Endothelial cell of umbilical vein (primary cell): ENCODE results near the gene RAP1GAP.

Experiments
- EZH2 ChIP-seq: IDR thresholded peaks from 2 replicates; pipeline ENCODE4 v1.6.1; 2012; ENCODE audit warnings: borderline replicate concordance, low read depth, mild to moderate bottlenecking, moderate library complexity, low read length, inconsistent platforms; ENCODE audit not compliant: severe bottlenecking
- FOS ChIP-seq: IDR thresholded peaks from 2 replicates; pipeline ENCODE4 v1.6.1; 2011; ENCODE audit warnings: mild to moderate bottlenecking, low read length, moderate library complexity, borderline replicate concordance; ENCODE audit not compliant: insufficient read depth
- GATA2 ChIP-seq: IDR thresholded peaks from 2 replicates; pipeline ENCODE4 v1.7.0; 2011; ENCODE audit warnings: low read depth, mild to moderate bottlenecking, moderate library complexity, mixed read lengths, low read length; ENCODE audit not compliant: insufficient read length, insufficient read depth
- JUN ChIP-seq: IDR thresholded peaks from 2 replicates; pipeline ENCODE4 v1.6.1; 2011; ENCODE audit warnings: borderline replicate concordance, low read depth; ENCODE audit not compliant: insufficient read length, insufficient read depth
- MYC ChIP-seq: IDR thresholded peaks from one replicate; pipeline ENCODE4 v1.6.1; 2011; ENCODE audit warnings: mild to moderate bottlenecking, low read depth, low read length
- POLR2A ChIP-seq: IDR thresholded peaks from 2 replicates; pipeline ENCODE4 v1.6.1; 2012; ENCODE audit warnings: low read depth, mild to moderate bottlenecking, control low read depth, low read length
- POLR2AphosphoS5 ChIP-seq: IDR thresholded peaks from 2 replicates; pipeline ENCODE4 v1.6.1; 2012; ENCODE audit warnings: low read depth, mild to moderate bottlenecking, control low read depth, low read length, moderate library complexity; ENCODE audit not compliant: insufficient read depth
- TF ChIP-seq, protein P1 (sequence below), 2 donors: IDR thresholded peaks; 1 replicate in 1 of 2; 2 replicates in 1 of 2; pipeline ENCODE4 v1.5.1; 2011; ENCODE audit warnings: low read length in 2 of 2, mild to moderate bottlenecking in 2 of 2, moderate library complexity in 2 of 2, control low read depth in 1 of 2, inconsistent platforms in 1 of 2, low read depth in 1 of 2; ENCODE audit not compliant: insufficient read depth in 1 of 2; ENCODE audit errors: extremely low read depth in 1 of 2
- TF ChIP-seq, protein P2 (sequence below): IDR thresholded peaks from 2 replicates; pipeline ENCODE4 v1.6.1; 2011; ENCODE audit not compliant: insufficient read depth, insufficient read length

DNA sequence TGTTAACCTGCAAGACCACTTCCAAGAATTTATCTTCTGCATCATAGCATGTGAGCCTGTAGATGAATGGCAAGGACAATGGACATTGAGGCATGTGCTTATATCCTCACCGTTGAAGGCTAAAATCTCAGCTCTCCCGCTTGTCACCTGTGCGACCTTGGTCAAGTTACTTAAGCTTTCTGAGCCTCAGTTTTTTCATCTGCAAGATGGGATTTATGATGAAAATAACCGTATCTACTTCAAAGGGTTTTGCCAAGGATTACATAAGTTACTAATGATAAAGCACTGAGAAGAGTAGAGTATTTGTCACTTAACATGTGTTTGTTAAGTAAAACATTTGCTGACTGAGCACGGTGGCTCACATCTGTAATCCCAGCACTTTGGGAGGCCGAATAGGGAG is 14.9 kb downstream of the RAP1GAP start:
- TF ChIP-seq, protein P1, sequence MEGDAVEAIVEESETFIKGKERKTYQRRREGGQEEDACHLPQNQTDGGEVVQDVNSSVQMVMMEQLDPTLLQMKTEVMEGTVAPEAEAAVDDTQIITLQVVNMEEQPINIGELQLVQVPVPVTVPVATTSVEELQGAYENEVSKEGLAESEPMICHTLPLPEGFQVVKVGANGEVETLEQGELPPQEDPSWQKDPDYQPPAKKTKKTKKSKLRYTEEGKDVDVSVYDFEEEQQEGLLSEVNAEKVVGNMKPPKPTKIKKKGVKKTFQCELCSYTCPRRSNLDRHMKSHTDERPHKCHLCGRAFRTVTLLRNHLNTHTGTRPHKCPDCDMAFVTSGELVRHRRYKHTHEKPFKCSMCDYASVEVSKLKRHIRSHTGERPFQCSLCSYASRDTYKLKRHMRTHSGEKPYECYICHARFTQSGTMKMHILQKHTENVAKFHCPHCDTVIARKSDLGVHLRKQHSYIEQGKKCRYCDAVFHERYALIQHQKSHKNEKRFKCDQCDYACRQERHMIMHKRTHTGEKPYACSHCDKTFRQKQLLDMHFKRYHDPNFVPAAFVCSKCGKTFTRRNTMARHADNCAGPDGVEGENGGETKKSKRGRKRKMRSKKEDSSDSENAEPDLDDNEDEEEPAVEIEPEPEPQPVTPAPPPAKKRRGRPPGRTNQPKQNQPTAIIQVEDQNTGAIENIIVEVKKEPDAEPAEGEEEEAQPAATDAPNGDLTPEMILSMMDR (IDR thresholded peaks at IDR 0.05; ENCODE audit: extremely low read depth in 1 of 2, insufficient read depth in 1 of 2, low read depth in 1 of 2, low read length in 2 of 2), result no peak
- TF ChIP-seq POLR2A (no peak), EZH2 (no peak), MYC (no peak), JUN (no peak), FOS (no peak), POLR2AphosphoS5 (no peak), GATA2 (no peak)
- TF ChIP-seq, protein P2, sequence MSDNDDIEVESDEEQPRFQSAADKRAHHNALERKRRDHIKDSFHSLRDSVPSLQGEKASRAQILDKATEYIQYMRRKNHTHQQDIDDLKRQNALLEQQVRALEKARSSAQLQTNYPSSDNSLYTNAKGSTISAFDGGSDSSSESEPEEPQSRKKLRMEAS, result no peak
